K562 (cell line): ENCODE results near the gene TOMM6. TPM values are rescaled to one million over a fixed set of nuclear protein-coding genes. Genes with fewer than 3 reads are reported as not detected.

Experiments used
- ATAC-seq: fragments of 200-7000 bp; cut with Tn5 transposase; 3 replicates; pipeline ENCODE4 v1.9.1; 2020; ENCODE audit warnings: moderate library complexity
- BruUV-seq: library from RNA; stranded (reverse); fragments of 400-500 nt; replicated peaks from 2 replicates; lab custom pipeline; 2021; lab: Mats Ljungman, UMichigan
- CTCF ChIA-PET: fragments of 300-600 bp; formaldehyde crosslinking; extraction: SDS; loops from one replicate; lab custom pipeline; 2021; ENCODE audit warnings: low intra/inter-chr PET ratio; lab: Yijun Ruan, JAX
- POLR2A ChIA-PET: fragments of 300-600, 350-650 bp; sonication (Branson Sonifier 250); formaldehyde crosslinking; extraction: SDS; loops from one replicate; lab custom pipeline; 2021; ENCODE audit warnings: antibody characterized with exemption, inconsistent platforms; lab: Yijun Ruan, JAX
- DNase-seq, 4 experiments: peaks; one replicate each; pipeline versions ENCODE4 v3.0.0 to v3.0.0-alpha.2; 2011 to 2018; ENCODE audit warnings: low spot score in 3 of 4, mixed read lengths in 3 of 4; ENCODE audit errors: extremely low read depth in 1 of 4
- FAIRE-seq: peaks from 2 replicates; lab custom pipeline; 2011; peaks lifted over from hg19 to GRCh38; lab: Jason Lieb, UNC
- H2AFZ ChIP-seq: 2 replicates; pipeline ENCODE4 v1.6.0; 2011; ENCODE audit warnings: low read depth, low read length, control low read depth, inconsistent platforms
- H3K27ac ChIP-seq: fragments of 200-600 bp; 3 replicates; pipeline ENCODE4 v1.8.0; 2011; ENCODE audit warnings: low read depth, mild to moderate bottlenecking, control low read depth, inconsistent platforms, low read length, moderate library complexity, mixed read lengths; ENCODE audit errors: extremely low read depth
- H3K27me3 ChIP-seq, 2 experiments: fragments of 300-600 bp in 1 of 2; 2 replicates in 1 of 2; 3 replicates in 1 of 2; pipeline versions ENCODE4 v1.6.0 to v1.8.0; 2011; ENCODE audit warnings: inconsistent platforms in 2 of 2, low read length in 2 of 2, mild to moderate bottlenecking in 1 of 2, mixed read lengths in 1 of 2, moderate library complexity in 1 of 2; ENCODE audit not compliant: control insufficient read depth in 2 of 2, insufficient read depth in 2 of 2
- H3K36me3 ChIP-seq: fragments of 300-600 bp; 3 replicates; pipeline ENCODE4 v1.8.0; 2011; ENCODE audit warnings: mild to moderate bottlenecking, low read length, inconsistent platforms; ENCODE audit not compliant: control insufficient read depth, insufficient read depth
- H3K4me1 ChIP-seq, 2 experiments: fragments of 200-600 bp in 1 of 2; replicated peaks in 1 of 2; 2 replicates in 1 of 2; 3 replicates in 1 of 2; pipeline versions ENCODE4 v1.5.1 to v1.8.0; 2011; ENCODE audit warnings: inconsistent platforms in 2 of 2, low read length in 2 of 2, mild to moderate bottlenecking in 1 of 2, mixed read lengths in 1 of 2, moderate library complexity in 1 of 2; ENCODE audit not compliant: control insufficient read depth in 2 of 2, insufficient read depth in 2 of 2
- H3K4me2 ChIP-seq: 2 replicates; pipeline ENCODE4 v1.6.1; 2011; ENCODE audit warnings: low read length, control low read depth, inconsistent platforms, mixed read lengths; ENCODE audit not compliant: insufficient read depth
- H3K4me3 ChIP-seq: fragments of 200-600 bp; sonication (generic), shearing (Covaris generic); 2 replicates; pipeline ENCODE4 v1.5.1; 2016; ENCODE audit warnings: control low read depth, inconsistent platforms
- H3K79me2 ChIP-seq: fragments of 200-600 bp; 3 replicates; pipeline ENCODE4 v1.8.0; 2011; ENCODE audit warnings: low read length, inconsistent platforms; ENCODE audit not compliant: control insufficient read depth, insufficient read depth
- H3K9ac ChIP-seq, 2 experiments: 2 replicates each; pipeline versions ENCODE4 v1.6.0 to v1.6.1; 2011; ENCODE audit warnings: low read depth in 2 of 2, low read length in 2 of 2, control low read depth in 1 of 2, inconsistent platforms in 1 of 2, mild to moderate bottlenecking in 1 of 2, mixed read lengths in 1 of 2; ENCODE audit not compliant: insufficient read depth in 1 of 2
- H3K9me1 ChIP-seq: one replicate; pipeline ENCODE4 v1.6.0; 2011; ENCODE audit warnings: inconsistent platforms, mild to moderate bottlenecking, low read length, moderate library complexity; ENCODE audit not compliant: control insufficient read depth, insufficient read depth
- H3K9me3 ChIP-seq: replicated peaks from 2 replicates; pipeline ENCODE4 v1.5.1; 2011; ENCODE audit warnings: low read depth, low read length, inconsistent platforms; ENCODE audit not compliant: control insufficient read depth, insufficient read depth
- H4K20me1 ChIP-seq: replicated peaks from 2 replicates; pipeline ENCODE4 v1.6.1; 2011; ENCODE audit warnings: low read length, inconsistent platforms, mixed read lengths; ENCODE audit not compliant: control insufficient read depth, insufficient read depth
- EWSR1 ChIP-seq: fragments of 450-650 bp; IDR thresholded peaks from 2 replicates; pipeline ENCODE4 v1.6.1; 2018; ENCODE audit warnings: borderline replicate concordance, mild to moderate bottlenecking, low read depth, moderate library complexity; ENCODE audit not compliant: partially characterized antibody
- TEAD1 ChIP-seq, 2 experiments: fragments of 450-650 bp in 1 of 2; sonication (generic) in 1 of 2; formaldehyde crosslinking; IDR thresholded peaks; 2 replicates each; pipeline versions ENCODE4 v1.4.0 to v1.8.0; 2020 to 2022; ENCODE audit warnings: mild to moderate bottlenecking in 2 of 2, missing genetic modification reagents in 1 of 2
- TEAD4 ChIP-seq, 2 experiments: sonication (generic) in 1 of 2; formaldehyde crosslinking in 1 of 2; IDR thresholded peaks; 2 replicates each; pipeline versions ENCODE4 v1.6.1 to v1.8.0; 2012 to 2022; ENCODE audit warnings: borderline replicate concordance in 1 of 2, inconsistent platforms in 1 of 2, low read length in 1 of 2, mild to moderate bottlenecking in 1 of 2, missing genetic modification reagents in 1 of 2
- ZBTB1 ChIP-seq: sonication (generic); formaldehyde crosslinking; IDR thresholded peaks from 2 replicates; pipeline ENCODE4 v1.8.1; 2023; ENCODE audit warnings: missing genetic modification reagents, low read depth, mild to moderate bottlenecking, borderline replicate concordance
- ZC3H11A ChIP-seq: IDR thresholded peaks from 2 replicates; pipeline ENCODE4 v1.6.1; 2012; ENCODE audit warnings: low read depth, low read length, improper control_type of control experiment
- ZNF75A ChIP-seq: fragments of 450-650 bp; formaldehyde crosslinking; IDR thresholded peaks from 2 replicates; pipeline ENCODE4 v1.4.0; 2020; ENCODE audit warnings: mild to moderate bottlenecking
- WGBS: fragments of 100-300 bp; shearing (Covaris generic); methylation state at CpG from one replicate; pipeline ENCODE4 v1.1.6; 2016; ENCODE audit warnings: low coverage, mixed read lengths; ENCODE audit not compliant: insufficient coverage; ENCODE audit errors: missing lambda C conversion rate; 5-methylcytosine and 5-hydroxymethylcytosine counted together
- in situ Hi-C: fragments of 300-500 bp; cut with MboI; formaldehyde crosslinking; loops from 4 replicates; pipeline ENCODE4 v1.15.0; 2018; ENCODE audit warnings: inconsistent platforms, mixed read lengths
- intact Hi-C: fragments of 100-400 bp; cut with micrococcal nuclease; formaldehyde crosslinking; loops from 2 replicates; pipeline ENCODE4 v1.14.2; 2022
- polyA plus RNA-seq, 8 experiments: library from polyadenylated mRNA; depleted of rRNA in 4 of 8; stranded (reverse) in 5 of 8; unstranded in 3 of 8; fragments of >200 nt; fragmentation: Nextera tagmentation in 2 of 8; fragmentation: Illumina TruSeq in 1 of 8; extraction: Ambion mirVana in 2 of 8; extraction: Trizol in 1 of 8; gene quantifications; 2 replicates each; pipeline versions ENCODE4 v1.2.1 to v1.2.3, GENCODE V29; 2011 to 2014; ENCODE audit warnings: inconsistent platforms in 1 of 8, missing spikeins in 1 of 8
- total RNA-seq, 7 experiments: library from RNA; depleted of rRNA in 6 of 7; stranded (reverse); fragments of >200 nt in 6 of 7; fragmentation: Illumina TruSeq in 2 of 7; extraction: Trizol in 2 of 7; gene quantifications; 2 replicates each; pipeline versions ENCODE4 v1.2.1 to v1.2.3, GENCODE V29; 2011 to 2021; ENCODE audit warnings: low replicate concordance in 1 of 7
- TF ChIP-seq, protein P1 (sequence below): fragments of 450-650 bp; IDR thresholded peaks from 2 replicates; pipeline ENCODE4 v1.6.1; 2016; ENCODE audit warnings: missing biosample characterization, missing genetic modification characterization
- TF ChIP-seq, protein P2 (sequence below): fragments of 250-450 bp; sonication (Bioruptor Pico); IDR thresholded peaks from 2 replicates; pipeline ENCODE4 v1.5.0; 2020; ENCODE audit warnings: mild to moderate bottlenecking

TOMM6 gene
- total and polyA plus RNA-seq, 9 of the 15 experiments (the other 6 are each of a cell fraction or from before 2014, with no cell fraction given) = 380 to 2,097 (median 1,065) TPM

DNA sequence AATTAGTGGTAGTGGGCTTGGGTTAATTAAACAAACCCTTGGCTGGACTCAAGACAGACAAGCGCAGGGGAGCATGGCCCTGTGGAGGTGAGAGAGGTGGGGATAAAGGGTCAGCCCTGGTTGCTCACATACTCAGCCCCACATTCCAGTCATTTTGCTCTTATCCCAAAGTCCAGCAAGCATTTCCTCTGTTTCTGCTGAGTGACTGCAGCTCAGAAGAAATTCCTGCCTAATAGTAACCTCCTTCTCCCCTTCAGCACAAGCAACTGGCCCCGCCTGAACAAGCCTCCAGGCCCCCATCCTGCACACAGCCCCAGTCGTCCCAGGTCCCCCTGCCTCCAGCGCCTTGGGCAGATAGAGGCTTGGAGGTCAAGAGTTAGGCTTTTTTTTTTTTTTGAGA lies 48.5 kb upstream of the TOMM6 start:
- no peak for ATAC-seq
- no peaks in the 10 kb centered on the region for H3K9me1 ChIP-seq
- H3K9ac ChIP-seq = peak overlapping the region in 1 of 2 experiments; percentile 27; a peak in 1 of 4 replicates
- ChIA-PET CTCF (no interaction called here), POLR2A (interaction anchor here (0.8 to 1.9 kb wide), 2 partner anchors 20 to 48 kb away, joined by 3 to 4 read pairs; partner anchors contain the start of gene TOMM6)
- H3K9me3 ChIP-seq = no peaks in the 10 kb centered on the region
- TF ChIP-seq TEAD1 (CRISPR knock-in tag; IDR thresholded peaks at IDR 0.05) (no peak), ZBTB1 (CRISPR knock-in tag) (no peak), ZNF75A (no peak), ZC3H11A (no peak), TEAD4 (IDR thresholded peaks at IDR 0.05; ENCODE audit: low read length) (no peak), TEAD4 (CRISPR knock-in tag; IDR thresholded peaks at IDR 0.05; ENCODE audit: borderline replicate concordance) (no peak), EWSR1 (no peak)
- TF ChIP-seq, protein P1, sequence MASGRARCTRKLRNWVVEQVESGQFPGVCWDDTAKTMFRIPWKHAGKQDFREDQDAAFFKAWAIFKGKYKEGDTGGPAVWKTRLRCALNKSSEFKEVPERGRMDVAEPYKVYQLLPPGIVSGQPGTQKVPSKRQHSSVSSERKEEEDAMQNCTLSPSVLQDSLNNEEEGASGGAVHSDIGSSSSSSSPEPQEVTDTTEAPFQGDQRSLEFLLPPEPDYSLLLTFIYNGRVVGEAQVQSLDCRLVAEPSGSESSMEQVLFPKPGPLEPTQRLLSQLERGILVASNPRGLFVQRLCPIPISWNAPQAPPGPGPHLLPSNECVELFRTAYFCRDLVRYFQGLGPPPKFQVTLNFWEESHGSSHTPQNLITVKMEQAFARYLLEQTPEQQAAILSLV = no peak
- TF ChIP-seq, protein P2, sequence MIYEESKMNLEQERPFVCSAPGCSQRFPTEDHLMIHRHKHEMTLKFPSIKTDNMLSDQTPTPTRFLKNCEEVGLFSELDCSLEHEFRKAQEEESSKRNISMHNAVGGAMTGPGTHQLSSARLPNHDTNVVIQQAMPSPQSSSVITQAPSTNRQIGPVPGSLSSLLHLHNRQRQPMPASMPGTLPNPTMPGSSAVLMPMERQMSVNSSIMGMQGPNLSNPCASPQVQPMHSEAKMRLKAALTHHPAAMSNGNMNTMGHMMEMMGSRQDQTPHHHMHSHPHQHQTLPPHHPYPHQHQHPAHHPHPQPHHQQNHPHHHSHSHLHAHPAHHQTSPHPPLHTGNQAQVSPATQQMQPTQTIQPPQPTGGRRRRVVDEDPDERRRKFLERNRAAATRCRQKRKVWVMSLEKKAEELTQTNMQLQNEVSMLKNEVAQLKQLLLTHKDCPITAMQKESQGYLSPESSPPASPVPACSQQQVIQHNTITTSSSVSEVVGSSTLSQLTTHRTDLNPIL (CRISPR knock-in tag) = no peak
- no peak overlapping the region for H3K27ac ChIP-seq
- H3K4me3 ChIP-seq = no peak overlapping the region
- no peak overlapping the region for H3K4me2 ChIP-seq
- in situ Hi-C loops (loop anchor here (5.0 kb wide), 1 partner anchor 33 kb away; no protein-coding TSS in a partner anchor), intact Hi-C loops (no loop called here)
- FAIRE-seq = no peak
- peaks cover 5 to 30% of the 10 kb centered on the region in 2 experiments for H3K4me1 ChIP-seq
- BruUV-seq = no TSS peak
- H3K27me3 ChIP-seq = peaks cover 29 to 52% of the 10 kb centered on the region in 2 experiments; a peak in 4 of 5 replicates
- no peaks in the 10 kb centered on the region; the same call in none of the 2 replicates for H4K20me1 ChIP-seq
- no peaks in the 10 kb centered on the region for H3K36me3 ChIP-seq
- H3K79me2 ChIP-seq = no peaks in the 10 kb centered on the region
- no peak overlapping the region for H2AFZ ChIP-seq
- WGBS = 25% methylated on average over 4 of the region's 4 CpGs
- no peak for DNase-seq
